GM06990 (cell line): ENCODE measurements around the gene TMTC1.

Experiments
- DNase-seq: peaks from one replicate; pipeline ENCODE4 v3.0.0-alpha.2; 2011; ENCODE audit not compliant: insufficient read length; ENCODE audit errors: extremely low read depth
- H3K27me3 ChIP-seq: replicated peaks from 2 replicates; pipeline ENCODE4 v1.6.0; 2011; ENCODE audit warnings: low read length; ENCODE audit not compliant: control insufficient read depth, insufficient read depth
- H3K36me3 ChIP-seq: 2 replicates; pipeline ENCODE4 v1.5.1; 2011; ENCODE audit warnings: low read length; ENCODE audit not compliant: control insufficient read depth, insufficient read depth
- H3K4me3 ChIP-seq: replicated peaks from 2 replicates; pipeline ENCODE4 v1.5.1; 2011; ENCODE audit warnings: low read depth, mild to moderate bottlenecking, control low read depth, low read length
- CTCF ChIP-seq: IDR thresholded peaks from 2 replicates; pipeline ENCODE4 v1.5.1; 2011; ENCODE audit warnings: low read length, control low read depth, mild to moderate bottlenecking, inconsistent platforms; ENCODE audit not compliant: insufficient read depth, poor library complexity, severe bottlenecking

TMTC1 gene

DNA sequence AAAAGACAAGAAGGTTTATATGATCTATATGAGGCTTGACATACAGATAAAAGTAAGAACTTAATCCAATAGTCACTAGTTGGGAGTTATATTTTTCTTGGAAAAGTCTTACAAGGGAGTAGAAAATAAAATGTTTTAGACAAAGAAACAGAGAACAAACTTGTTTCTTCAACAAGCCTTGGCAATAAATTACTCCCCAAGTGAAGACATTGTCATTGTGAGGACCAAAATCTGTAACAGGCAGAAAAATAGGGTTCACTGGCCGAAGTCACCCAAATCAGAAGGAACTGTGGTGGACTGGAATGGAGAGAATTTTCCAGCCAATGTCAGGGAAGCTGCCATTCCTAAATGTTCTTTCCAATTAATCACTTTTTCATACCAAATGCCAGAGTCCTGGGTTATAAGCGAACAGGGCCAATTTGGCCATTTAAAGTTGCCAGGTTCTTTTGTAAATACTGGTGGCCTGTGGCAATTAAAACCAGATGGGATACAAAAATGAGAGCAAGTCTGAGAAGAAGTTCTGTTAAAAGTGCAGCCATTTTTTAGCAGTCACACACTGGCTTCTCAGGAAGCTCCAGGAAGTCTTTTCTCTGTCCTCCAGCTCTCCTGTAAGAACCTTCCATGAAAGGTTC is 168.9 kb downstream of the TMTC1 start:
- Histone ChIP-seq H3K4me3 (no peak overlapping the region), H3K27me3 (no peaks in the 10 kb centered on the region), H3K36me3 (no peaks in the 10 kb centered on the region)
- no peak for DNase-seq
- TF ChIP-seq CTCF, result no peak

DNA sequence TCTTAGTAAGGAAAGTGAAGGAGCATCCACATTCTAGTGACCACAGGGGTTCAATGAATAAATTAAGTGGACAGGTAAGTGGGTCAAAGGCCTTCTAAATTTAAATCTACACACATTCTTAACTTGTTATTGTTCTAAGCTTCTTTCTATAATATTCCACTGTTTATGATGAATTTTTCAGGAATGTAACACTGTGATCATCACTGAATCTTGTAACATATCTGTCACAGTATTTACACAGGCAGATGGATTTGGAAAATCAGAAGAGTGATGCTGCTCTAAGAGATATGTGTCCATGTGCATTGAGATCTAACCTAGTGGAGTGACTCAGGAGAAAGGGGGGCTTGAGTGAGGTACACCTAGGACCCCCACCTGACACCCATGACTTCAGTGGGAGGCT is 170.8 kb downstream of the TMTC1 start:
- TF ChIP-seq CTCF, result no peak
- DNase-seq, result no peak
- H3K36me3 ChIP-seq, result no peaks in the 10 kb centered on the region
- H3K27me3 ChIP-seq, result no peaks in the 10 kb centered on the region
- no peak overlapping the region for H3K4me3 ChIP-seq

- TF ChIP-seq CTCF, result no peak
- Histone ChIP-seq H3K27me3 (no peaks in the 10 kb centered on the region), H3K36me3 (no peaks in the 10 kb centered on the region), H3K4me3 (no peak overlapping the region)
- DNase-seq, result no peak
Observed at GRCh38 chr12:29611906-29612305, 171.8 kb downstream of the TMTC1 start.

- Histone ChIP-seq H3K4me3 (no peak overlapping the region), H3K27me3 (no peaks in the 10 kb centered on the region), H3K36me3 (no peaks in the 10 kb centered on the region)
- TF ChIP-seq CTCF, result no peak
- no peak for DNase-seq
Observed at GRCh38 chr12:29610473-29611170, 173.1 kb downstream of the TMTC1 start.

DNA sequence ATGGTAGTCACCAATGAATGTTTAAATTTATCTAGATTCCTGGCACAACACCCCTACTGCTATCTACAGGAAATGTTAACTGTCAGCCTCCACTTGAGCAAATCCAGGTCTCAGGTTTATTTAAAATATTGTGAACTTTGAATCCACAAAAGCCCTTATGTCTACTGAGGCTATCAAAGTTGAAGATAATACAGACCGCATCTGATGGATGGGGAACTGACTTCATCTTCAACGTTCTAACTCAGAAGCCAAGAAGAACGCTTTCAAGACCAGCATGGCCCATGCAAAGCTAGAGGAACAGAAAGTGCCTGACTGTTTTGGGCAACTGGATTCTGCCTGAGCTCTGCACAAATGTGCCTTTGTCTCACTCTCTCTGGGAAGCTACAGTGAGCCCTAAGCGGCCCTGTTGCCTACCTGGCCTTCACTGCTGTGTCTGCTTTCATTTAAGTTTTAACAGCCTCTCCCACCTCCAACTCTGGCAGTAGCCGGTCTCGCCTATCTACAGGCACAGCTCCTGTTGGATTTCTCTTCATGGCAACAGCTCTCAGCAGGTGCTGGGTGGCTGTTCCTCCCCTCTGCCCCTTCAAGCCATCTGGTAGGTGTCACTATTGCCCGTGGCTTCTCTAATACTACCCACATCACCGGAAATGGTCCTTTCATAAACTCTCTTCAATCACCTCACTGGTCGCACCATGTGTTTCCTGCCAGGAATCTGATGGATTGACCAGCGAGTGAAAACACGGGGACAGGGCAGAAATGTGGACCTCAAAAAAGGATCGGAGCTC is 174.1 kb downstream of the TMTC1 start:
- TF ChIP-seq CTCF, result no peak
- Histone ChIP-seq H3K27me3 (no peaks in the 10 kb centered on the region), H3K36me3 (no peaks in the 10 kb centered on the region), H3K4me3 (no peak overlapping the region)
- no peak for DNase-seq
